ENCODE results near the gene MEF2A.

Gene MEF2A

DNA sequence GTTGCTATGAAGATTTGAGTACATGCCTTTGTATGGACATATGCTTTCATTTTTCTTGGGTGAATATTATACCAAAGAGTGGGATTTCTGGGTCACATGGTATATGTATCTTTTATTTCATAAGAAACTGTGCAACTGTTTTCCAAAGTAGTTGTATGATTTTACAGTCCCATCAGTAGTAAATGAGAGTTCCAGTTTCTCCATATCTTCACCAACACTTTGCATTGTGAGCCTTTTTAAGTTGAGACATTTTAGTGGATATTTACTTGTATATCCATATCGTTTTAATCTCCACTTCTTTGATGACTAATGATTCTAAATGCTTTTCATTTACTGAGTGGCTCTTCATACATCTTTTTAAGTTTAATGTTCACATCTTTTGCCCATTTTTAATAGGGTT, 20.3 kb downstream of the MEF2A start:
- H3K27me3 ChIP-seq (ENCODE audit: control insufficient read depth in 1 of 2, insufficient read depth in 2 of 2, low read length in 2 of 2), result no peaks in the 10 kb centered on the region
- H3K36me3 ChIP-seq (ENCODE audit: insufficient read depth, low read length), result no peaks in the 10 kb centered on the region
- H3K4me3 ChIP-seq (ENCODE audit: low read depth in 1 of 2, low read length in 2 of 2), result no peak overlapping the region
- H3K9me3 ChIP-seq (ENCODE audit: low read length), result no peaks in the 10 kb centered on the region
- no peak overlapping the region for H3K9ac ChIP-seq (ENCODE audit: low read length)
- peaks cover 23% of the 10 kb centered on the region for H3K4me1 ChIP-seq (ENCODE audit: insufficient read depth, low read length)
- H3K27ac ChIP-seq (ENCODE audit: low read depth, low read length), result no peak overlapping the region

DNA sequence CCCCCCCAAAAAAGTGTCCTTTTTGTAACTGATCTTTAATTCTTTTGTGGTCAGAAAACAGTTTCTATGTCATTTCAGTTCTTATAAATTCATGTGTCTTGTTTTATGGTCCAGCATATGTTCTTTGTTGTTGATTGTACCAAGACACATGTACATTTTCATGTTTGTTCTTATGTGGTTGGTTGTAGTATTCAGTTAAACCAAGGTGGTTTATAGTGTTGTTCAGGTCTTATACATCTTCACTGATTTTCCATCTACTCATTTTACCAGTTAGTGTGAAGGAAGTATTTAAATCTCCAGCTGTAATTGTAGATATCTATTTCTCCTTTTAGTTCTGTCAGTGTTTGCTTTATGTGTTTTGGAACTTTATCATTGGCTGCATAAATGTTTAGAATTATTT, 24.0 kb downstream of the MEF2A start:
- no peak overlapping the region for H3K4me3 ChIP-seq (ENCODE audit: low read depth in 1 of 2, low read length in 2 of 2)
- no peaks in the 10 kb centered on the region for H3K36me3 ChIP-seq (ENCODE audit: insufficient read depth, low read length)
- H3K4me1 ChIP-seq (ENCODE audit: insufficient read depth, low read length), result peaks cover 23% of the 10 kb centered on the region
- H3K27me3 ChIP-seq (ENCODE audit: control insufficient read depth in 1 of 2, insufficient read depth in 2 of 2, low read length in 2 of 2), result no peaks in the 10 kb centered on the region
- H3K9me3 ChIP-seq (ENCODE audit: low read length), result no peaks in the 10 kb centered on the region
- H3K27ac ChIP-seq (ENCODE audit: low read depth, low read length), result no peak overlapping the region
- H3K9ac ChIP-seq (ENCODE audit: low read length), result no peak overlapping the region

DNA sequence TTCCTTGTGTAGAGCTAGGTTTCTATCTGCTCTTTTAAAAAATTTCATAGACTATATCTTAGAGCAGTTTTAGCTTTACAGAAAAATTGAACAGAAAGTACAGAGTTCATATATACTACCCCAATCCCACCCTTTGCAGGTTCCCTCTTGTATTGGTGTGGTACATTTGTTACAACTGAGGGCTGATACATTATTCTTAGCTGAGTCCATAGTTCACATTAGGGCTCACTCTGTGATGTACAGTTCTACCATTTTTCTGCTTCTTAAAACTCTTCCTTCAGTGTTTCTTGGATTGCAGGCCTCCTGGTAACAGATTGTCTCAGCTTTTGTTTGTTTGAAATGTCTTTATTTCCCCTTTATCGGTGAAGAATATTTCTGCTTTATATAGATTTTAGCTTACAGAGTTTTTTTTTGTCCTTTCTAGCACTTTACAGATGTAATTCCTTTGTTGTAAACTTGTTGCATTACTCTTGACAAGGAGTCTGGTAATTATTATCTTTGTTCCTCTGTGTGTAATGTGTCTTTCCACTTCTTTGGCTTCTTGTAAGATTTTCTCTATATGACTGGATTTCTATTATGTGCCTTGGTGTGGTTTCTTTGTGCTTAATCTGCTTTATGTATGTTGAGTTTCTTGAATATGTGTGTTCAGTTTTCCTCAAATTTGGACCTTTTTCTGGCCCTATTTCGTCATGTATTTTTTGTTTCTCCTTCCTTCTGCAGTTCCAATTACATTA, 25.3 kb downstream of the MEF2A start:
- Histone ChIP-seq H3K9ac (ENCODE audit: low read length) (no peak overlapping the region), H3K36me3 (ENCODE audit: insufficient read depth, low read length) (no peaks in the 10 kb centered on the region), H3K9me3 (ENCODE audit: low read length) (no peaks in the 10 kb centered on the region), H3K27me3 (ENCODE audit: control insufficient read depth in 1 of 2, insufficient read depth in 2 of 2, low read length in 2 of 2) (no peaks in the 10 kb centered on the region), H3K27ac (ENCODE audit: low read depth, low read length) (no peak overlapping the region), H3K4me3 (ENCODE audit: low read depth in 1 of 2, low read length in 2 of 2) (no peak overlapping the region), H3K4me1 (ENCODE audit: insufficient read depth, low read length) (peaks cover 28% of the 10 kb centered on the region)

- Histone ChIP-seq H3K27ac (ENCODE audit: low read depth, low read length) (no peak overlapping the region), H3K9ac (ENCODE audit: low read length) (no peak overlapping the region)
These were observed 26.5 kb downstream of the MEF2A start for GRCh38 chr15:99592145-99592791.

DNA sequence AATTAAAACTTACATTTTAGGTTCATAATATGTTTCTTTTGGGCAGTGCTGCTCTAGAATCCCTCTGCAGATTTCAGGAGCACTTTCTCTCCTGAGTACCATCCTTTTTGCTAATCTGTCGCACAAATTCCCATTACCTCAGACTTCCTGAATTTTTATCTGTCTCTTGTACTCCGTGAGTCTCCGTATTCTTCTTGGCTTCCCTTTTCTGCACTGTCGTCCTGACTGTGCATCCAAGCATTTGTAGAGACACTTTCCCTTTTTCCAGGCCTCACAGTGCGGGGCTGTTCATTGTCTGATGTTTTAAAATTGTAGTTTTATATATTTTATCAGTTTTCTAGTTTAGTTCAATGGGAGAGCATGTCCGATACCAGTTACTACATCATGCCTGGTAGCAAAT, 27.3 kb downstream of the MEF2A start:
- no peaks in the 10 kb centered on the region for H3K9me3 ChIP-seq (ENCODE audit: low read length)
- no peak overlapping the region for H3K4me3 ChIP-seq (ENCODE audit: low read depth in 1 of 2, low read length in 2 of 2)
- no peaks in the 10 kb centered on the region for H3K27me3 ChIP-seq (ENCODE audit: control insufficient read depth in 1 of 2, insufficient read depth in 2 of 2, low read length in 2 of 2)
- no peaks in the 10 kb centered on the region for H3K36me3 ChIP-seq (ENCODE audit: insufficient read depth, low read length)
- no peak overlapping the region for H3K27ac ChIP-seq (ENCODE audit: low read depth, low read length)
- peaks cover 28% of the 10 kb centered on the region for H3K4me1 ChIP-seq (ENCODE audit: insufficient read depth, low read length)
- no peak overlapping the region for H3K9ac ChIP-seq (ENCODE audit: low read length)

More at GRCh38 chr15:99592145-99592791, 26.5 kb downstream of the MEF2A start:
- H3K4me3 ChIP-seq (ENCODE audit: low read depth in 1 of 2, low read length in 2 of 2), result no peak overlapping the region
- H3K36me3 ChIP-seq (ENCODE audit: insufficient read depth, low read length), result no peaks in the 10 kb centered on the region
- peaks cover 28% of the 10 kb centered on the region for H3K4me1 ChIP-seq (ENCODE audit: insufficient read depth, low read length)
- H3K27me3 ChIP-seq (ENCODE audit: control insufficient read depth in 1 of 2, insufficient read depth in 2 of 2, low read length in 2 of 2), result no peaks in the 10 kb centered on the region
- H3K9me3 ChIP-seq (ENCODE audit: low read length), result no peaks in the 10 kb centered on the region

DNA sequence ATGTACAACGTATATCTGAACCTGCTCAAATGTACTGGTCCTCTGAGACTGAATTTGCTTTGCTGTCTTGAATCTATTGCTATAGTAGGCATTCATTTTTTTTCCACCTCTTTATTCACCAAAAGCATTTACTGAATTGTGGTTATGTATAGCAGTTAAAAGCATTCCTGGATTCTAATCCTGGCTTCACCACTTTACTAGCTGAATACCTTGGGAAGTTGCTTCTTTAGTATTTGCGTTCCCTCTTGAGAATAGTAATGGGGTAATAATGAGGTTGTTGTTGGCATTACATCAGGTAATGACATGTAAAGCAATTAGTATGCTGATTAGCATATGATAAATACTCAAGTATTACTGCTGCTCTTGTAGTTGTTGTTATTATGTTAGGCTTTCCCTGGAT, 29.1 kb downstream of the MEF2A start:
- H3K27me3 ChIP-seq (ENCODE audit: control insufficient read depth in 1 of 2, insufficient read depth in 2 of 2, low read length in 2 of 2), result no peaks in the 10 kb centered on the region
- no peak overlapping the region for H3K27ac ChIP-seq (ENCODE audit: low read depth, low read length)
- H3K9ac ChIP-seq (ENCODE audit: low read length), result no peak overlapping the region
- no peak overlapping the region for H3K4me3 ChIP-seq (ENCODE audit: low read depth in 1 of 2, low read length in 2 of 2)
- H3K4me1 ChIP-seq (ENCODE audit: insufficient read depth, low read length), result peaks cover 28% of the 10 kb centered on the region
- peaks cover 2% of the 10 kb centered on the region for H3K36me3 ChIP-seq (ENCODE audit: insufficient read depth, low read length)
- no peaks in the 10 kb centered on the region for H3K9me3 ChIP-seq (ENCODE audit: low read length)

DNA sequence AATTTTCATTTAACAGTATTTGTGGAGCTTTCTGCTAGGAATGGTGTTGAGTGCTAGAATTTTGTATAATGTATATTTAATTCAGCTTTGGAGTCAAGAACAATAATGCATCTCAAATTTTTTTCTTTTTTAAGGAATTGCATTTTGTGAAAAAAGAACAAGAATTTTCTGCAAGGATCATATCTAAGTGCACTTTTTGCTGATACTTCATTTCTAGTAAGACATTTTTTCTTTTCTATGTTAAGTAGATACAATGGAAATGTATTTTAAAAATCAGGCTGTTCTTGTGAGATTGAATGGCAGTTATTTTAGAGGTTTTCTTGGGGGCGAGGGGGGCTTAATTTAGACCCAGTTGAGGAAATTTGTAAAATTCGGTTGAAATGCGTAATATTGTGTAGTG, 32.5 kb downstream of the MEF2A start:
- Histone ChIP-seq H3K9me3 (ENCODE audit: low read length) (no peaks in the 10 kb centered on the region), H3K4me1 (ENCODE audit: insufficient read depth, low read length) (peaks cover 14% of the 10 kb centered on the region), H3K36me3 (ENCODE audit: insufficient read depth, low read length) (peaks cover 10% of the 10 kb centered on the region), H3K9ac (ENCODE audit: low read length) (no peak overlapping the region), H3K27me3 (ENCODE audit: control insufficient read depth in 1 of 2, insufficient read depth in 2 of 2, low read length in 2 of 2) (no peaks in the 10 kb centered on the region), H3K27ac (ENCODE audit: low read depth, low read length) (no peak overlapping the region), H3K4me3 (ENCODE audit: low read depth in 1 of 2, low read length in 2 of 2) (no peak overlapping the region)

DNA sequence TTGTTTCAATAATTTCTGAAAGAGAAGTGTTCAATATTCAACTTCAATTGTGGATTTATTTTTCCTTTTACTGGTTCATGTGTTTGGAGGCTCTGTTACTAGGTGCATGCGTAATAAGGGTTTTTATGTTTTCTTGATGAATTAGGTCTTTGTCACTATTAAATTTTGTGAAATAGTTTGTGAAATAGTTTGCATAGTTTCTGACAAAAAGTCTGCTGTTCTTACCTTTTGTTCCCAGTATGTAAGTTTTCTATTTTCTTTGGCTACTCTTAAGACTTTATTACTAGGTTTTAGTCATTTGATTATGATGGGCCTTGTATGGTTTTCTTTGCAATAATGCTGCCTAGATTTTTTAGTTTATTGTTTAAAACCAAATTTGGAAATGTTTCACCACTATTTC, 38.0 kb downstream of the MEF2A start:
- H3K36me3 ChIP-seq (ENCODE audit: insufficient read depth, low read length), result peaks cover 10% of the 10 kb centered on the region
- H3K27ac ChIP-seq (ENCODE audit: low read depth, low read length), result no peak overlapping the region
- H3K4me3 ChIP-seq (ENCODE audit: low read depth in 1 of 2, low read length in 2 of 2), result no peak overlapping the region
- no peaks in the 10 kb centered on the region for H3K9me3 ChIP-seq (ENCODE audit: low read length)
- H3K27me3 ChIP-seq (ENCODE audit: control insufficient read depth in 1 of 2, insufficient read depth in 2 of 2, low read length in 2 of 2), result no peaks in the 10 kb centered on the region
- no peak overlapping the region for H3K9ac ChIP-seq (ENCODE audit: low read length)
- no peaks in the 10 kb centered on the region for H3K4me1 ChIP-seq (ENCODE audit: insufficient read depth, low read length)

- H3K36me3 ChIP-seq (ENCODE audit: insufficient read depth, low read length), result peaks cover 8% of the 10 kb centered on the region
- H3K4me1 ChIP-seq (ENCODE audit: insufficient read depth, low read length), result no peaks in the 10 kb centered on the region
- no peak overlapping the region for H3K4me3 ChIP-seq (ENCODE audit: low read depth in 1 of 2, low read length in 2 of 2)
- no peaks in the 10 kb centered on the region for H3K9me3 ChIP-seq (ENCODE audit: low read length)
- no peak overlapping the region for H3K27ac ChIP-seq (ENCODE audit: low read depth, low read length)
- H3K27me3 ChIP-seq (ENCODE audit: control insufficient read depth in 1 of 2, insufficient read depth in 2 of 2, low read length in 2 of 2), result no peaks in the 10 kb centered on the region
- no peak overlapping the region for H3K9ac ChIP-seq (ENCODE audit: low read length)
These were observed 39.1 kb downstream of the MEF2A start for GRCh38 chr15:99604865-99605264.

DNA sequence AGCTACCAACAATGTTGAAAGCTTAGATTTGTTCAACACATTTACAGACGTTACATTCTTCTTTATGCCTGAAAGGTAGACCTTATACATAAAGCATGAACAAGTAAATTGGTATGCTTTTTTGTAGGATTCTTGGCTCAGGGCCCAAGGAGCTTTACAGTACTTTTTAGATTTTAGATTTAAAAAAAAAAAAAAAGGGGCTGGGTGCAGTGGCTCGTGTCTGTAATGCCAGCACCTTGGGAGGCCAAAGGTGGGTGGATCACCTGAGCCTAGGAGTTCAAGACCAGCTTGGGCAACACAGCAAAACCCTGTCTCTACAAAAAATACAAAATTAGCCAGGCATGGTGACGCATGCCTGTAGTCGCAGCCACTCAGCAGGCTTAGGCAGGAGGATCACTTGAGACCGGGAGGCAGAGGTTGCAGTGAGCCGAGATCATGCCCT, 39.7 kb downstream of the MEF2A start:
- Histone ChIP-seq H3K4me1 (ENCODE audit: insufficient read depth, low read length) (no peaks in the 10 kb centered on the region), H3K36me3 (ENCODE audit: insufficient read depth, low read length) (peaks cover 2% of the 10 kb centered on the region), H3K27ac (ENCODE audit: low read depth, low read length) (no peak overlapping the region), H3K27me3 (ENCODE audit: control insufficient read depth in 1 of 2, insufficient read depth in 2 of 2, low read length in 2 of 2) (no peaks in the 10 kb centered on the region), H3K9ac (ENCODE audit: low read length) (no peak overlapping the region), H3K4me3 (ENCODE audit: low read depth in 1 of 2, low read length in 2 of 2) (no peak overlapping the region), H3K9me3 (ENCODE audit: low read length) (no peaks in the 10 kb centered on the region)

DNA sequence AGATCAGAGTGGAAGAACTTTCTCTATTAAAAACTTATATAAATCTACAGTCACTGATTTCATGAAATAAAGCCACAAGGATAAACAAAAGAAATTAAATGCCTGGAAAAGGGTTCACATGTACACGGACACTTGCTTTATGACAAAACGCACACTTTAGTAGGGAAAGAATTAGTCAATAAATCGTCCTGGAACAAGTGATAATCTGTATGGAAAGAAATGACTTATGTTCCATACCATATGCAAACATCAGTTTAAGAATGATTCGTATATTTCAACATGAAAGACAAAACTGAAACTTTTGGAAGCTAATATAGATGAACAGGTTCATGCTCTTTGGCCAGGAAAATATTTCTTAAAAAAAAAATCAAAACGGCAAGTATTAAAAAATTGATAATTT, 40.2 kb downstream of the MEF2A start:
- no peaks in the 10 kb centered on the region for H3K27me3 ChIP-seq (ENCODE audit: control insufficient read depth in 1 of 2, insufficient read depth in 2 of 2, low read length in 2 of 2)
- H3K9ac ChIP-seq (ENCODE audit: low read length), result no peak overlapping the region
- H3K4me3 ChIP-seq (ENCODE audit: low read depth in 1 of 2, low read length in 2 of 2), result no peak overlapping the region
- no peak overlapping the region for H3K27ac ChIP-seq (ENCODE audit: low read depth, low read length)
- H3K4me1 ChIP-seq (ENCODE audit: insufficient read depth, low read length), result no peaks in the 10 kb centered on the region
- no peaks in the 10 kb centered on the region for H3K36me3 ChIP-seq (ENCODE audit: insufficient read depth, low read length)
- H3K9me3 ChIP-seq (ENCODE audit: low read length), result no peaks in the 10 kb centered on the region

GRCh38 chr15:99606646-99607045, 40.9 kb downstream of the MEF2A start:
- H3K27ac ChIP-seq (ENCODE audit: low read depth, low read length), result no peak overlapping the region
- no peak overlapping the region for H3K4me3 ChIP-seq (ENCODE audit: low read depth in 1 of 2, low read length in 2 of 2)
- H3K9me3 ChIP-seq (ENCODE audit: low read length), result no peaks in the 10 kb centered on the region
- H3K4me1 ChIP-seq (ENCODE audit: insufficient read depth, low read length), result no peaks in the 10 kb centered on the region
- no peaks in the 10 kb centered on the region for H3K36me3 ChIP-seq (ENCODE audit: insufficient read depth, low read length)
- H3K27me3 ChIP-seq (ENCODE audit: control insufficient read depth in 1 of 2, insufficient read depth in 2 of 2, low read length in 2 of 2), result no peaks in the 10 kb centered on the region
- no peak overlapping the region for H3K9ac ChIP-seq (ENCODE audit: low read length)
